ENCODE results near the gene CMTM6. TPM values are rescaled to one million over a fixed set of nuclear protein-coding genes. Genes with fewer than 3 reads are reported as not detected.

CMTM6 gene
- polyA plus RNA-seq, 2 donors, result 19.2 to 21.9 TPM

DNA sequence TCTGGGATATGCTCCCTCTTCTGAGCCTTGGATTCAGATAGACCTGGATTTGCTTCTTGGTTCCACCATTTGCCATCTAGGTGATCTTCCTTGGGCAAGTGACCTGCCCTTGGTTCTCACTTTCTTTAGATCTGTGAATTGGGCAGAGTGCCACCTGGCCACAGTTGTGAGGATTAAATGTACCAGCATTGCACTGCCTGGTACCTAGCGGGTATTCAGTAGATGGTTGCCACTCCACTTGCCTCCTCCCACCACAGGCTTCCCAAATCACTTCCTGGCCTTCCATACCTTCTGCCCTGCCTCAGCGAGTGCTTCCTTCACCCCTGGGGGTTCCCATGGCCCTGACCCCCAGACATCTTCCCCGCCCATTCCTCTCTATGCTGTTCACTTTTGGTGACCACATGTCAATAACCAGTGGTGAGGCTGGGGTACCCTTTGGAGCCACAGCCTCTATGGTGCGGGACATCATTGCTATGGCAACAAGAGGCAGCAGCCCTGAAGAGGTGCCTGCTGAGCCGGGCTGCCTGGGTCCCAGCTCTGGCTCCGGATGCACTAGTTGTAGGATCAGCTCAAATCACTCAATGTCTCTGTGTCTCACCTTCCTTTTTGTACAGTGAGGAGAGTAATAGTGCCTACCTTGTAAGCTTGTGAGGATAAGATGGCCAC is 70.5 kb downstream of the CMTM6 start:
- H3K27me3 ChIP-seq (ENCODE audit: control insufficient read depth in 1 of 2, insufficient read depth in 2 of 2, low read length in 2 of 2), result no peaks in the 10 kb centered on the region
- H3K9me3 ChIP-seq (ENCODE audit: control insufficient read depth in 2 of 2, insufficient read depth in 1 of 2, low read depth in 1 of 2, low read length in 1 of 2), result peaks cover 0 to 3% of the 10 kb centered on the region in 2 donors
- no peak overlapping the region for H3K4me3 ChIP-seq (ENCODE audit: low read depth in 1 of 2, low read length in 2 of 2)
- no peak overlapping the region for H3K27ac ChIP-seq (ENCODE audit: low read depth in 2 of 2, low read length in 1 of 2)
- H3K36me3 ChIP-seq (ENCODE audit: control insufficient read depth in 2 of 2, insufficient read depth in 2 of 2, low read length in 1 of 2), result no peaks in the 10 kb centered on the region
- H3K4me1 ChIP-seq (ENCODE audit: control insufficient read depth in 2 of 2, insufficient read depth in 2 of 2, low read length in 1 of 2), result peaks cover 0 to 3% of the 10 kb centered on the region in 2 donors
- WGBS, 2 donors, result 89 to 92% methylated on average over 6 of the region's 6 CpGs

DNA sequence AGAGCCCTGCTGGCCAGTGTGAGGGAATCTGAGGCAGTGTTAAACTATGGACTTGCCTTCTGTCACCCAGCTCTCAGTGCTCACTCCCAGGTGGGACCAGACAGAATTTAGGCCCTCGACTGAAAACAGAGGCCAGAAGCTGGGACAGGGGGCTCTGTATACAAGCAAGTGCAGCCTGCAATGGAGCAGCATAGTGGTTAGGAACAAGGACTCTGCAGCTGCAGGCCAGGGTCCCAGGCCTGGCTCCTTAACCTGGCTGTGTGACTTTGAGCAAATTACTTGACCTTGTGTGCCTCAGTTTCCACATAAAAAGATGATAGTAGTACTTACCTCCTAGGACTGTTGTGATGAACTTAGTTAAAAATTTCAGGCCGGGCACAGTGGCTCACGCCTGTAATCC is 71.2 kb downstream of the CMTM6 start:
- Histone ChIP-seq H3K4me3 (ENCODE audit: low read depth in 1 of 2, low read length in 2 of 2) (no peak overlapping the region), H3K27me3 (ENCODE audit: control insufficient read depth in 1 of 2, insufficient read depth in 2 of 2, low read length in 2 of 2) (no peaks in the 10 kb centered on the region), H3K9me3 (ENCODE audit: control insufficient read depth in 2 of 2, insufficient read depth in 1 of 2, low read depth in 1 of 2, low read length in 1 of 2) (peaks cover 0 to 3% of the 10 kb centered on the region in 2 donors), H3K27ac (ENCODE audit: low read depth in 2 of 2, low read length in 1 of 2) (no peak overlapping the region), H3K4me1 (ENCODE audit: control insufficient read depth in 2 of 2, insufficient read depth in 2 of 2, low read length in 1 of 2) (peaks cover 0 to 3% of the 10 kb centered on the region in 2 donors), H3K36me3 (ENCODE audit: control insufficient read depth in 2 of 2, insufficient read depth in 2 of 2, low read length in 1 of 2) (no peaks in the 10 kb centered on the region)
- WGBS, 2 donors, result 88 to 98% methylated on average over 3 of the region's 3 CpGs

Other genes with a start within 250 kb of the CMTM6 start
- 1 to 10 TPM in 1 of 2 donors, under 1 TPM in 1; 0.79 to 1.6 TPM for gene CMTM7, start 111.0 kb downstream of the CMTM6 start, polyA plus RNA-seq
- gene DYNC1LI1, start 68.0 kb upstream of the CMTM6 start, polyA plus RNA-seq, result 10 to 100 TPM in 1 of 2 donors, 1 to 10 TPM in 1; 7.9 to 15.7 TPM
- 10 to 100 TPM; 11.7 to 12.8 TPM for gene CNOT10, start 182.3 kb upstream of the CMTM6 start, polyA plus RNA-seq